Measurements from ENCODE around the gene NXNL1.

- TF ChIP-seq TAF1 (conservative IDR thresholded peaks at IDR 0.05) (no peak), MAX (IDR thresholded peaks at IDR 0.05) (no peak), NR2F2 (IDR thresholded peaks at IDR 0.05) (no peak), CTCF (IDR thresholded peaks at IDR 0.05; ENCODE audit: low read depth, low read length, missing input control) (no peak), SP1 (IDR thresholded peaks at IDR 0.05) (no peak), FOXA1 (IDR thresholded peaks at IDR 0.05) (no peak), REST (IDR thresholded peaks at IDR 0.05) (no peak), JUND (IDR thresholded peaks at IDR 0.05) (no peak), ZBTB33 (IDR thresholded peaks at IDR 0.05) (no peak), RAD21 (IDR thresholded peaks at IDR 0.05) (no peak), ATF3 (IDR thresholded peaks at IDR 0.05) (no peak), GABPA (IDR thresholded peaks at IDR 0.05 in 1 of 2, conservative IDR thresholded peaks at IDR 0.05 in 1 of 2) (no peak), YY1 (IDR thresholded peaks at IDR 0.05) (no peak), RXRA (IDR thresholded peaks at IDR 0.05) (no peak)
Measured at GRCh38 chr19:17491287-17491686, 30.6 kb upstream of the NXNL1 start.
